GM19035 (cell line): Measurements from ENCODE around the gene MISFA.
A peak's percentile ranks its signal among the peaks of the same experiment; 100 is the strongest.
"Not testable (repeated sequence)": the region's sequence is repeated elsewhere in the genome, so short reads cannot be mapped to it uniquely, and the experiment has no call there.

ENCODE experiments used
- ATAC-seq: cut with Tn5 transposase; IDR thresholded peaks from one replicate; pipeline ENCODE4 v1.9.1; 2021; ENCODE audit not compliant: unreplicated experiment

Gene MISFA

DNA sequence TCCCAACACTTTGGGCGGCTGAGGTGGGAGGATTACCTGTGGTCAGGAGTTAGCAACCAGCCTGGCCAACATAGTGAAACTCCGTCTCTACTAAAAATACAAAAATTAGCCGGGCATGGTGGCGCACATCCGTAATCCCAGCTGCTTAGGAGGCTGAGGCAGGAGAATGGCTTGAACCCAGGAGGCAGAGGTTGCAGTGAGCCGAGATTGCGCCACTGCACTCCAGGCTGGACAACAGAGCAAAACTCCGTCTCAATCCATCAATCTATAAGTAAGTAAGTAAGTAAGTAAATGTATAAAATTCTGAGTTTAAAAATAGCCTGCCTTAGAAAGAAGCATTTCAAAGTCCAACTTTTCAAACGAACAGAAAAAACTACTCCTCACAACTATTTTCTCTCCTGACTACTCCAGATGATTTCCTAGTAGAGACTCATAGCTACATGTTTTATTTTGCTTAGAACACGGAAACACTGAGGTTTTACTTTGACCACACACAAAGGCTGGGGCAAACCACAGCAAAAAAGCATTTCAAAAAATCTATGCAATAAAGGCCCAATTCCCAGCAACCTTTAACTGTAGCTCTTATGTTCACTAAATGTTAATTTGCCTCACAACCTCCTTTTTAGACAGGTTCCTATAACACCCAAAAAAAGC, 18.2 kb downstream of the MISFA start:
- no peak for ATAC-seq

DNA sequence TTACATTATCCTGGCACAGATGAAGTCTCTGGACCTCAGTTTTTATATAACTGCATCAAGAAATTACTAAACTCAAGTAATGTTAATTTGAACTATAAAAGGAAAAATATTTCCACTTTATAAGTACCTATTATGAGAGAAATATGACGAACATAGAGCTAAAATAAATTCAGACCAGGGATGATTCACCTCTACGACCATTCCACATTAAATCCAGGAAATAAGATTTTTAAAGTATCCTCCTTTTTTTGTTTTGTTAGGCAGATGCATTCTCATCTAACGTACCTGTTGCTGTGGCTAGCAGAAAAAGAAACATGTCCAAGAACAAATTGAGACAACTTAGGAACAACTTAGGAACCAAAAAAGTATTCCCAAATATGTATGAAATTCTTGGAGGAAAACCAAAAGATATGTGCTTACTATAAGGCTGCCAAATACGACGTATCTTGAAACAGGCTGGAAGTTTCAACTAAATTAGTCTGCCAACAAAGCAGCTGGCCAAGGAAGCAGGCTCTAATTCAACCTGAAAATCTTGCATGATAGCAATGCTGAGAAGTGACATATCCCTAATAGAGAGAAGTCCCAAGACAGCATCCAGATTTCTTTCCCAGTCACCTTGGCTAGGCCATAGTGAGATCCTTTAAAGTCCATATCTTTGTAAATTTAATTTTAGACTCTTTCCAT, 18.9 kb downstream of the MISFA start:
- ATAC-seq: no peak

DNA sequence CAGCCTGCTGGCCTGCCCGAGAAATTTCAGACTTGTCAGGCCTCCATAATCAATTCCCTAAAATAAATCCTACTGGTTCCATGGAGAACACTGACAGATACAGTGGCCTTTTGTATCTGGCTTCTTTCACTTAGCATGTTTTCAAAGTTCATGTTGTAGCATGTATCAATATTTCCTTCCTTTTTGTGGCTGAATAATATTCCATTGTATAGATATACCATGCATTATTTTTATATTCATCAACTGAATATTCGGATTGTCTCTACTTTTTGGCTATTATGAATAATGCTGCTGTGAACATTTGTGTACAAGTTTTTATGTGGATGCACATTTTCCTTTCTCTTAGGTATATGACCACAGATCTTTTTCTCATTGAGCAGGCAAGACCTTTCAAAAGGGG, 24.1 kb downstream of the MISFA start:
- ATAC-seq: no peak

DNA sequence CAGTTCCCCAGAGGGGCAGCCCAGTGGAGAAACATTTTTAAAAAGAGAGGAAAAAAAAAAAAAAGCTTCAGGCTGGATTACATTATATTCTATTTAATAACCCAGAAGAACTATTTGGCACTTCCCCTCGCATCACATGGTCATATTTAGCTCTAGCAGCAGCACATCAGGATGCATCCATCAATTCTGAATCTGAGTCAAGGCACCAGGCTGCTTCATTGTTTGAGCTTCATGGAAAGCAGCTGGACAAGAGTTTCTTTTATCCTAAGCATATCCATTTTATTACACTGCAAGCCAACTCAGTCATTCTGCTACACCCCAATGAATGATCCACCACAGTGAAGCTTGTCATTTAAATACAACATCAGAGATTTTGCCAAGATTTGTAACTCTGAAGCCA, 24.6 kb downstream of the MISFA start:
- ATAC-seq: no peak

DNA sequence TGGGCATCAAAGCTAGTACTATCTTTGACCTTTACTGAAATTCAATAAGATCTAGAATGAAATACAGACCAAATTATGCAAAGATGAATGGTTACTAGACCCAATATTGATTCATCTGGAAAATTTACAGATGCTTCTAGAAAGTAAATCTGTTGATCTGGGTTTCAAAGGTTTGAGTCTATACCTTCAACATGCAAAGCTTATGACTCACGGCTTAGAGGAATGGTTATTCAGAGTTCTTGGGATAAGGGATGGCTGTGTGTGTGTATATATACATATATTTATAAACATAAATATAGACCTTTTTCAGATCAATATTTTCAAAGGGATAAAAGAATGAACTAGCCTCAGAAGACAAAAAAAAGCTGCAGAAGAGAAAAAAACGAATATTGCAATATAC, 33.3 kb downstream of the MISFA start:
- no peak for ATAC-seq

DNA sequence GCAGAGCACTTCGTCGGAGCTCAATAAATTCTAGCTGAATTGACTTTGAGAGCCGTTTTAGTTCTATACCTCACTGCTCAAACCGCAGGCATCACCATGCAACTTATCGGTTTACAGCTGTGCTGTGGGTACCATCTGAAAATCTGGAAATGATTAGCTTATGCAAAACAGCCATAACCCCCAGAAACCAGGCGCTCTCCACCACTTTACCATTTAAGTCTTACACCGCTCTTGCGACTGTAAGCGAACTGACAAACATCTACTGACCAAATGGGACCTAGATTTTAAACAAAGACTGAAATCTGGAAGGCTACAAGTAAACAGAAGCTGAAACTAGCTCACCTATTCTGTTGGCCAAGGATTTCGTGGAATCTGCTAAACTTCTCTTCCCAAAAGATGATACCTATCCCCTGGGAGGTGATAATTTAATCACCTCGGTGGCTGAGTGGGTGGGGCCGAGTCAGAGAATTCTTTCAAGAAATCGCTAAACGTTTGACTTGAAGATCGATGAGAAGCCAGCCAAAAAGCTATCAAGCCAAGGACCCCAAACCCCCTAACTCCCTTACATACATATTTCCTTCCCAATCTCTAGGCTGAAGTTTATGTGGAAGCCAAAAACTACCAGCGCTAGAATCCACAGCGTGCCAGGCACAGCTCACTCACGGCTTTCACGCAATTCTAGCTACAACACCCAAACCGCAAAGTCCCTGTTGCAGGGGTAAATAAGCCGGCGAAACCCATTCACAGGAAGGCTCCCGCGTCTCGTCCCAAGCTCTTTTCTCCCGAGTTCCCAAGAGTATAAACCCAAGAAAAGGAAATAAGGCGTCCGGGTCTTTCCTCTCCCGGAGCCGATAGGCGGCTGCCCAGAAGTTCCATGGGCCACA, 33.9 kb downstream of the MISFA start:
- ATAC-seq: peak; percentile 33

DNA sequence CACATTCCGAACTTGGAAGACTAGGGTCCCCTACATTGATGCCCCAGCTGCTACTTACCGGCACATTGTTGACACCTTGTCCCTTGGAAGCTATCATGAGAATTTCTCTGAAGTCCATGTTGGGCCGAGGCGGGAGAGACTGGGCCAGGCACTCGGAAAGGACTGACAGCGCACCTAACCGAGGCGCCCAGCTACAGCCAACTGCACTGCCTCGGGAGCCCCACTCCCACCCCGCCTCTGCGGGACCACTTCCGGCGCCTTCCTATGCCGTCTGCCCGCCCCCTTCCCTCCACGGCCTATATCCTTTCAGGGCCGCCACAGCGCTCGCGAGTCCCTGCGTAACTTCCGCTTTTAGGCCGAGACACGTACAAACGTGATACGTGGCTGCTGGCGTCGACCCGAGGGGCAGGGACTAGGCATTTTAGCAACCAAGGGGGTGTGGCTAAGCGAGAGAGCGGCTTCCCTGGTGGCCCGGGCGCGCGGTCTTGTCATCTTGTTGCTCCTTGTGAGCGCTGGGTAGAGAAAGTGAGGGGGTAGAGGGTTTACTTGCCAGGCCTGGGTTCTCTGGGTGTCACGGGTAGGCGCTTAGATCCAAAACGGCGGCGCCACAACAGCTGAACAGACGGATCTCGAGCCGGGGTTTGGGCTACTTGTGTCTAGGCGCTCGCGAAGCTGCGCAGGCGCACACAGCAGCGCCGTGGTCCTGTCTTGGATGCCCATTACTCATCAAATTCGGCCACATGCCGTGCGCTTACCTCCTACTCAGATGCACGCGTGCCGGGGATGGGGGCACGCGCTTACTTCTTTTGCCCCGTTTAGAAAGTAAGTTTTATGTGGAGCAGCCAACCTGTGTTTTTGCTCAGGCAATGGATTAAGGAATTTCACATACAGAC, 34.8 kb downstream of the MISFA start, which contains the start of gene SPTY2D1:
TSS of gene SPTY2D1 (minus strand) at position 203 of the 893 bp plus-strand sequence. CDS start at position 118, 85 bp downstream.
- peak; percentile 98 for ATAC-seq

DNA sequence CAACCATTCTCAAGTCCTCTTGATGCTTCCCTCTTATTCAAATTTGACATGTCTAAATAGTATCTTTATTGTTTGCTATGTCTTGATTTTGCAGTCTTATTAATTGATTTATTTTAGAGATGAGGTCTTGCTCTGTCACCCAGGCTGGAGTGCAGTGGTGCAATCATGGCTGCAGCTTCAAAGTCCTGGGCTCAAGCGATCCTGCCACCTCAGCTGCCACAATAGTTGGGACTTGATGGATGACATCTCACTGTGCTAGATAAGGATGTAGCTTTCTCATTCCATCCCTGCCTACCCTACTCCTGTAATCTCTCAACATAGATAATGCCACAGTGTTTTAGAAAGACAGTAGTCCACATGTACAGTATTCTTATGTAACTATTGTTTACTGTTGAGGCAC, 42.1 kb downstream of the MISFA start:
- ATAC-seq: no peak

DNA sequence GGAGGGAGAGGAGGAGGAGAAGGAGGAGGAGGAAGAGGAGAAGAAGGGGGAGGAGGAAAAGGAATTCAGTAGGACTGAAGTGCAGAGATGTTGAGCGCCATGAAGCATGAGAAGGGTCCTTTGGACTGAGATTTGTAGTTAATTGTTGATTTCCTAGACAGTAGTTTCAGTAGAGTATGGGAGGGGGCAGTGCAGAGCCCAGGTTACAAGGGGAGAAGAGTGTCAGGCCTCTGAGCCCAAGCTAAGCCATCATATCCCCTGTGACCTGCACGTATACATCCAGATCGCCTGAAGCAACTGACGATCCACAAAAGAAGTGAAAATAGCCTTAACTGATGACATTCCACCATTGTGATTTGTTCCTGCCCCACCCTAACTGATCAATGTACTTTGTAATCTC, 43.4 kb downstream of the MISFA start:
- ATAC-seq: not testable (repeated sequence)

DNA sequence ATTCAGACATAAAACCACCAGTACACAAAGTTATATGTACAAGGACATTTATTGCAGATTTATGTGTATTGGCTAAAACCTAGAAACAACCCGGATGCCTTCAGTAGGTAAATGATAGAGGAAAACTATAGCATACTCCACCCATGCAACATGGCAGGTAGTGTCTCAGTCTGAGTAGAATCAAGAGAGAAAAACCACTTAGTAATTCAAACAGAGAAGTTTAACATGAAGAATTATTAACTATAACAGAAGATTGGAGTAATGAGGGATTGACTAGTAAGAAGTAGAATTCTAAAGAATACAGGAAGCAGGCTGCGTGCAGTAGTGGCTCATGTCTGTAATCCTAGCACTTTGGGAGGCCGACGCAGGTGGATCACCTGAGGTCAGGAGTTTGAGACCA, 50.8 kb downstream of the MISFA start:
- no peak for ATAC-seq

DNA sequence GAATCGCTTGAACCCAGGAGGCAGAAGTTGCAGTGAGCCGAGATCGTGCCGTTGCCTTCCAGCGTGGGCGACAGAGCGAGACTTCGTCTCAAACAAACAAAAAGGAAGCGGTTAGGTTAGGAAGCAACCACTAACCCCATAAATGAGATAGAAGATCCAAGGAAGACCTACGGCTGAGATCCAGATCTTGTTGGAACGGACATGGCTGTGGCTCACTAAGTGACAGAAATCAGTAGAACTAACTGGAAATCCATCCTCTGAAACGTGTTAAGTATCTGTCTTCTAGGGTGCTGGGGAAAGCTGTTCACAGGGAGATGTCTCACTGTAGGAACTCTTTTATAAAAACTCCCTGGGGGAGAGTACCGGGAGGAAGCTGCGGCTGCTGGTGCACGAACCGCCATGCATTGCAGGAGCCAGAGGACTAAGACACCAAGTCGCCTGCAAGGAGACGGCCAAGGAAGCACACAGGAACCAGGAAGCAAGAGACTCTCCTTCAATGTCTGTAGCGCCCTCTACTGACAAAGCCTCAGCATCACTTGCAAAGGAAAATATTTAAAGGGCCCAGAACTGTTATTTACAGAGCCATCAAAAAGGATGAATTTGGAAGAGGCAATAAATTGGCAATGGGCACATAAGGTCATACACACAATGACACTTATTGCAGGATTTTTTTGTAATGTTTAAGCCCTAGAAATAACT, 51.4 kb downstream of the MISFA start:
- ATAC-seq: peak; percentile 64
